Activated T-cell treated with anti-CD3 and anti-CD28 coated beads for 48 hours (primary cell): ENCODE results near the gene ACBD3.

Experiments used
- DNase-seq: peaks from one replicate; pipeline ENCODE4 v3.0.0-alpha.2; 2020; ENCODE audit warnings: low read depth

Gene ACBD3

GRCh38 chr1:226201029-226201593 is 14.6 kb upstream of the ACBD3 start:
- no peak for DNase-seq

- no peak for DNase-seq
These were observed 13.4 kb upstream of the ACBD3 start for GRCh38 chr1:226199971-226200370.

GRCh38 chr1:226195144-226195543 is 8.6 kb upstream of the ACBD3 start:
- no peak for DNase-seq

- no peak for DNase-seq
These were observed 839 bp upstream of the ACBD3 start for GRCh38 chr1:226187380-226187779.

- DNase-seq, result no peak
These were observed 430 bp upstream of the ACBD3 start for GRCh38 chr1:226187019-226187322.

GRCh38 chr1:226185141-226186036 is 1.2 kb downstream of the ACBD3 start:
- DNase-seq, result no peak

GRCh38 chr1:226181996-226182714 is 4.4 kb downstream of the ACBD3 start:
- no peak for DNase-seq

GRCh38 chr1:226176870-226177269 is 9.7 kb downstream of the ACBD3 start:
- DNase-seq, result no peak

GRCh38 chr1:226172589-226172988 is 14.0 kb downstream of the ACBD3 start:
- DNase-seq, result no peak

- DNase-seq, result no peak
These were observed 20.2 kb downstream of the ACBD3 start for GRCh38 chr1:226166341-226166740.

- no peak for DNase-seq
These were observed 22.4 kb downstream of the ACBD3 start for GRCh38 chr1:226164154-226164553.

GRCh38 chr1:226162898-226163297 is 23.6 kb downstream of the ACBD3 start:
- no peak for DNase-seq

GRCh38 chr1:226158983-226159382 is 27.6 kb downstream of the ACBD3 start:
- no peak for DNase-seq

GRCh38 chr1:226158457-226158856 is 28.1 kb downstream of the ACBD3 start:
- no peak for DNase-seq

GRCh38 chr1:226157761-226158316 is 28.7 kb downstream of the ACBD3 start:
- no peak for DNase-seq

- DNase-seq, result no peak
These were observed 31.9 kb downstream of the ACBD3 start for GRCh38 chr1:226154593-226154992.

- no peak for DNase-seq
These were observed 36.7 kb downstream of the ACBD3 start for GRCh38 chr1:226149806-226150205.

- DNase-seq, result no peak
These were observed 38.4 kb downstream of the ACBD3 start for GRCh38 chr1:226148121-226148648.

GRCh38 chr1:226144045-226144444 is 42.5 kb downstream of the ACBD3 start:
- DNase-seq, result no peak

GRCh38 chr1:226135709-226136108 is 50.8 kb downstream of the ACBD3 start:
- no peak for DNase-seq

GRCh38 chr1:226135059-226135651 is 51.4 kb downstream of the ACBD3 start:
- DNase-seq, result no peak
